ENCODE measurements around the gene IL1RN. TPM values are rescaled to one million over a fixed set of nuclear protein-coding genes. Genes with fewer than 3 reads are reported as not detected.

IL1RN gene
- total and polyA plus RNA-seq, 2 of the 13 experiments (the other 11 are each of a cell fraction or from before 2014, with no cell fraction given) = 21.2 to 101 TPM

- no peaks in the 10 kb centered on the region for H3K79me2 ChIP-seq (ENCODE audit: insufficient read depth, low read length)
- 54% methylated on average over 4 of the region's 4 CpGs for WGBS (ENCODE audit: low lambda C conversion rate)
- peak overlapping the region; percentile 13; the same call in 1 of the 2 replicates for H3K4me2 ChIP-seq (ENCODE audit: low read depth, low read length)
- DNase-seq (ENCODE audit: low spot score) = no peak
- H3K4me3 ChIP-seq (replicated peaks in 1 of 3; ENCODE audit: insufficient read depth in 1 of 3, low read depth in 2 of 3, low read length in 3 of 3) = no peak overlapping the region
- POLR2A ChIA-PET = interaction anchor here (2.4 kb wide), 1 partner anchor 12 kb away, joined by 11 read pairs; the partner anchor contains the start of gene IL1RN
- no peaks in the 10 kb centered on the region for H4K20me1 ChIP-seq (ENCODE audit: insufficient read depth, low read length)
- no peak overlapping the region for H3K9ac ChIP-seq (ENCODE audit: insufficient read depth, low read depth, low read length)
- peaks cover 47% of the 10 kb centered on the region for H3K4me1 ChIP-seq (ENCODE audit: insufficient read depth, low read length)
- no peak overlapping the region for H2AFZ ChIP-seq (ENCODE audit: low read length)
- intact Hi-C loops (cut with micrococcal nuclease; ENCODE audit: unreplicated experiment) (no loop called here), in situ Hi-C loops (cut with HindIII; ENCODE audit: extremely low pct_ligation_motif_present, low pct_unique_long_range_greater_than_20kb) (no loop called here)
- H3K27ac ChIP-seq (ENCODE audit: extremely low read length, insufficient read depth, low read length) = no peak overlapping the region
- ATAC-seq = no peak
- no TSS peak for BruUV-seq (replicated peaks)
- CTCF ChIA-PET (ENCODE audit: low intra/inter-chr PET ratio, low total read pairs) = no interaction called here
- H3K27me3 ChIP-seq (ENCODE audit: control insufficient read depth in 1 of 2, insufficient read depth in 2 of 2, low read length in 2 of 2) = peaks cover 2 to 47% of the 10 kb centered on the region in 2 experiments; a peak in 4 of 5 replicates
- no peak for FAIRE-seq
- TF ChIP-seq IRF9 (CRISPR knock-in tag; IDR thresholded peaks at IDR 0.05; ENCODE audit: borderline replicate concordance) (0 out of 2 replicates have a peak, but pooled peaks have one; percentile 32), ZNF280D (CRISPR knock-in tag; IDR thresholded peaks at IDR 0.05) (no peak), ZNF672 (CRISPR knock-in tag; IDR thresholded peaks at IDR 0.05) (no peak)
- no peaks in the 10 kb centered on the region for H3K36me3 ChIP-seq (replicated peaks in 1 of 2; ENCODE audit: control insufficient read depth in 1 of 2, insufficient read depth in 2 of 2, low read length in 2 of 2)
- no peaks in the 10 kb centered on the region for H3K9me3 ChIP-seq (ENCODE audit: low read length)
These were observed 12.4 kb upstream of the IL1RN start for GRCh38 chr2:113114996-113115395.
